DND-41 (cell line): Measurements from ENCODE around the gene CLEC12A.

Experiments
- ATAC-seq: fragments of 200-7000 bp; cut with Tn5 transposase; 3 replicates; pipeline ENCODE4 v1.9.1; 2021; ENCODE audit warnings: low read depth; ENCODE audit not compliant: insufficient read depth
- DNase-seq: peaks from one replicate; pipeline ENCODE4 v3.0.0-alpha.2; 2020
- H2AFZ ChIP-seq: 2 replicates; pipeline ENCODE4 v1.6.0; 2012; ENCODE audit warnings: low read depth, low read length
- H3K27ac ChIP-seq: 2 replicates; pipeline ENCODE4 v1.5.1; 2012; ENCODE audit warnings: low read length, inconsistent platforms
- H3K27me3 ChIP-seq: fragments of 200-600 bp; sonication (generic); 2 replicates; pipeline ENCODE4 v1.6.0; 2012; ENCODE audit warnings: low read length, mild to moderate bottlenecking, inconsistent platforms; ENCODE audit not compliant: insufficient read depth, poor library complexity
- H3K36me3 ChIP-seq: 2 replicates; pipeline ENCODE4 v1.5.1; 2012; ENCODE audit warnings: low read length, inconsistent platforms; ENCODE audit not compliant: insufficient read depth
- H3K4me1 ChIP-seq: 2 replicates; pipeline ENCODE4 v1.5.1; 2012; ENCODE audit warnings: mild to moderate bottlenecking, low read length; ENCODE audit not compliant: insufficient read depth
- H3K4me2 ChIP-seq: 2 replicates; pipeline ENCODE4 v1.6.0; 2012; ENCODE audit warnings: mild to moderate bottlenecking, moderate library complexity, low read length, inconsistent platforms; ENCODE audit not compliant: insufficient read depth
- H3K4me3 ChIP-seq, 2 experiments: fragments of 200-600 bp in 1 of 2; shearing (Covaris generic) in 1 of 2; 2 replicates each; pipeline ENCODE4 v1.5.1; 2012 to 2016; ENCODE audit warnings: inconsistent platforms in 2 of 2, low read length in 2 of 2, mild to moderate bottlenecking in 2 of 2, low read depth in 1 of 2, moderate library complexity in 1 of 2
- H3K79me2 ChIP-seq: 2 replicates; pipeline ENCODE4 v1.6.0; 2012; ENCODE audit warnings: low read length, inconsistent platforms; ENCODE audit not compliant: insufficient read depth
- H3K9ac ChIP-seq: 2 replicates; pipeline ENCODE4 v1.6.0; 2012; ENCODE audit warnings: low read depth, mild to moderate bottlenecking, inconsistent platforms, low read length, moderate library complexity
- H3K9me3 ChIP-seq: 2 replicates; pipeline ENCODE4 v1.5.1; 2012; ENCODE audit warnings: low read length, moderate library complexity, mild to moderate bottlenecking, inconsistent platforms; ENCODE audit not compliant: insufficient read depth, severe bottlenecking
- H4K20me1 ChIP-seq: 2 replicates; pipeline ENCODE4 v1.6.0; 2012; ENCODE audit warnings: low read length; ENCODE audit not compliant: insufficient read depth
- CTCF ChIP-seq: IDR thresholded peaks from 2 replicates; pipeline ENCODE4 v1.5.1; 2012; ENCODE audit warnings: borderline replicate concordance, low read length, moderate library complexity, mild to moderate bottlenecking; ENCODE audit not compliant: poor library complexity, severe bottlenecking; ENCODE audit errors: extremely low read depth
- EZH2 ChIP-seq: IDR thresholded peaks from 3 replicates; pipeline ENCODE4 v1.6.1; 2012; ENCODE audit warnings: borderline replicate concordance, low read depth, mild to moderate bottlenecking, moderate library complexity, low read length, inconsistent platforms; ENCODE audit not compliant: severe bottlenecking

Gene CLEC12A

GRCh38 chr12:9971181-9971580 lies at the start of gene CLEC12A:
Gene CLEC12A, plus strand, starts transcription at chr12:9971409. Its CDS starts 188 bp downstream, at chr12:9971597.
- DNase-seq = no peak
- Histone ChIP-seq H3K27me3 (peaks cover 16% of the 10 kb centered on the region), H3K79me2 (no peaks in the 10 kb centered on the region), H3K9ac (no peak within 1 kb of the TSS), H3K9me3 (no peaks in the 10 kb centered on the region), H3K4me3 (no peak within 1 kb of the TSS), H3K4me1 (peaks cover 7% of the 10 kb centered on the region; the same call in 1 of the 2 replicates), H3K36me3 (no peaks in the 10 kb centered on the region), H3K27ac (0 out of 2 replicates have a peak within 1 kb of the TSS, but pooled peaks have one; percentile 8), H3K4me2 (no peak within 1 kb of the TSS), H4K20me1 (no peaks in the 10 kb centered on the region), H2AFZ (no peak within 1 kb of the TSS)
- no peak for TF ChIP-seq CTCF
- ATAC-seq = no peak

GRCh38 chr12:9922429-9922828 lies 48.8 kb upstream of the CLEC12A start:
- TF ChIP-seq CTCF = no peak
- Histone ChIP-seq H3K9ac (no peak overlapping the region), H3K9me3 (no peaks in the 10 kb centered on the region), H3K27ac (no peak overlapping the region), H2AFZ (no peak overlapping the region), H3K27me3 (peaks cover 4% of the 10 kb centered on the region), H3K4me2 (no peak overlapping the region), H3K79me2 (no peaks in the 10 kb centered on the region), H3K4me3 (no peak overlapping the region), H3K4me1 (peaks cover 2% of the 10 kb centered on the region; the same call in 1 of the 2 replicates), H4K20me1 (no peaks in the 10 kb centered on the region), H3K36me3 (no peaks in the 10 kb centered on the region)
- DNase-seq (no peak), ATAC-seq (no peak)

- H2AFZ ChIP-seq = no peak overlapping the region
- DNase-seq = no peak
- H3K4me1 ChIP-seq = peaks cover 2% of the 10 kb centered on the region; the same call in 1 of the 2 replicates
- no peak for TF ChIP-seq EZH2
- peak; percentile 57 for TF ChIP-seq CTCF
- peaks cover 8% of the 10 kb centered on the region for H3K27me3 ChIP-seq
- no peaks in the 10 kb centered on the region for H3K79me2 ChIP-seq
- H3K9ac ChIP-seq = no peak overlapping the region
- no peak overlapping the region for H3K4me3 ChIP-seq
- no peak overlapping the region for H3K27ac ChIP-seq
- H3K4me2 ChIP-seq = peak overlapping the region; percentile 45; the same call in 1 of the 2 replicates
- no peaks in the 10 kb centered on the region for H3K9me3 ChIP-seq
- ATAC-seq = peak; percentile 47; the same call in 1 of the 3 replicates
- H4K20me1 ChIP-seq = no peaks in the 10 kb centered on the region
- H3K36me3 ChIP-seq = no peaks in the 10 kb centered on the region
Measured at GRCh38 chr12:9925705-9926393, 45.4 kb upstream of the CLEC12A start.
